ENCODE measurements around the gene NKTR.
A peak's percentile ranks its signal among the peaks of the same experiment; 100 is the strongest.
"Not testable (repeated sequence)": the region's sequence is repeated elsewhere in the genome, so short reads cannot be mapped to it uniquely, and the experiment has no call there.

Gene NKTR

GRCh38 chr3:42569593-42570142 lies 30.8 kb upstream of the NKTR start:
- no peaks in the 10 kb centered on the region for H3K4me1 ChIP-seq (ENCODE audit: insufficient read depth, insufficient read length)
- no peak for TF ChIP-seq SUZ12 (IDR thresholded peaks at IDR 0.05; ENCODE audit: extremely low read depth, insufficient read depth, insufficient read length)
- no peak for TF ChIP-seq ZNF274 (IDR thresholded peaks at IDR 0.05; ENCODE audit: low read depth, low read length)
- no peak for TF ChIP-seq YY1 (IDR thresholded peaks at IDR 0.05; ENCODE audit: insufficient read depth, insufficient read length)
- H3K27me3 ChIP-seq (ENCODE audit: insufficient read depth, insufficient read length), result no peaks in the 10 kb centered on the region
- H3K36me3 ChIP-seq (ENCODE audit: insufficient read depth, insufficient read length, low read length), result peaks cover 68% of the 10 kb centered on the region
- DNase-seq (ENCODE audit: low read depth, low spot score), result no peak
- H3K4me3 ChIP-seq (ENCODE audit: insufficient read length, low read depth), result no peak overlapping the region
- H3K9me3 ChIP-seq (ENCODE audit: insufficient read depth, low read length), result peaks cover 11% of the 10 kb centered on the region
- no peak overlapping the region for H3K9ac ChIP-seq (ENCODE audit: insufficient read length, low read depth)

- Histone ChIP-seq H3K9ac (ENCODE audit: insufficient read length, low read depth) (no peak overlapping the region), H3K27me3 (ENCODE audit: insufficient read depth, insufficient read length) (no peaks in the 10 kb centered on the region), H3K4me1 (ENCODE audit: insufficient read depth, insufficient read length) (no peaks in the 10 kb centered on the region), H3K4me3 (ENCODE audit: insufficient read length, low read depth) (no peak overlapping the region), H3K9me3 (ENCODE audit: insufficient read depth, low read length) (peaks cover 33% of the 10 kb centered on the region), H3K36me3 (ENCODE audit: insufficient read depth, insufficient read length, low read length) (peaks cover 60% of the 10 kb centered on the region)
- DNase-seq (ENCODE audit: low read depth, low spot score), result peak; percentile 60
- TF ChIP-seq ZNF274 (IDR thresholded peaks at IDR 0.05; ENCODE audit: low read depth, low read length), result no peak
- no peak for TF ChIP-seq YY1 (IDR thresholded peaks at IDR 0.05; ENCODE audit: insufficient read depth, insufficient read length)
- no peak for TF ChIP-seq SUZ12 (IDR thresholded peaks at IDR 0.05; ENCODE audit: extremely low read depth, insufficient read depth, insufficient read length)
These were observed 28.2 kb upstream of the NKTR start for GRCh38 chr3:42572278-42572677.

- no peak for DNase-seq (ENCODE audit: low read depth, low spot score)
- Histone ChIP-seq H3K9ac (ENCODE audit: insufficient read length, low read depth) (no peak overlapping the region), H3K27me3 (ENCODE audit: insufficient read depth, insufficient read length) (no peaks in the 10 kb centered on the region), H3K4me1 (ENCODE audit: insufficient read depth, insufficient read length) (no peaks in the 10 kb centered on the region), H3K9me3 (ENCODE audit: insufficient read depth, low read length) (peaks cover 33% of the 10 kb centered on the region), H3K4me3 (ENCODE audit: insufficient read length, low read depth) (no peak overlapping the region), H3K36me3 (ENCODE audit: insufficient read depth, insufficient read length, low read length) (peaks cover 57% of the 10 kb centered on the region)
- TF ChIP-seq SUZ12 (IDR thresholded peaks at IDR 0.05; ENCODE audit: extremely low read depth, insufficient read depth, insufficient read length) (no peak), YY1 (IDR thresholded peaks at IDR 0.05; ENCODE audit: insufficient read depth, insufficient read length) (no peak), ZNF274 (IDR thresholded peaks at IDR 0.05; ENCODE audit: low read depth, low read length) (no peak)
These were observed 25.2 kb upstream of the NKTR start for GRCh38 chr3:42575137-42575741.

GRCh38 chr3:42578054-42578453 lies 22.4 kb upstream of the NKTR start:
- Histone ChIP-seq H3K4me1 (ENCODE audit: insufficient read depth, insufficient read length) (no peaks in the 10 kb centered on the region), H3K4me3 (ENCODE audit: insufficient read length, low read depth) (no peak overlapping the region), H3K36me3 (ENCODE audit: insufficient read depth, insufficient read length, low read length) (peaks cover 49% of the 10 kb centered on the region), H3K27me3 (ENCODE audit: insufficient read depth, insufficient read length) (no peaks in the 10 kb centered on the region), H3K9me3 (ENCODE audit: insufficient read depth, low read length) (peaks cover 33% of the 10 kb centered on the region), H3K9ac (ENCODE audit: insufficient read length, low read depth) (no peak overlapping the region)
- no peak for DNase-seq (ENCODE audit: low read depth, low spot score)
- TF ChIP-seq YY1 (IDR thresholded peaks at IDR 0.05; ENCODE audit: insufficient read depth, insufficient read length), result no peak

- H3K4me3 ChIP-seq (ENCODE audit: insufficient read length, low read depth); H3K27me3 ChIP-seq (ENCODE audit: insufficient read depth, insufficient read length); H3K4me1 ChIP-seq (ENCODE audit: insufficient read depth, insufficient read length); H3K9ac ChIP-seq (ENCODE audit: insufficient read length, low read depth); DNase-seq (ENCODE audit: low read depth, low spot score): not testable (repeated sequence)
- H3K36me3 ChIP-seq (ENCODE audit: insufficient read depth, insufficient read length, low read length), result peaks cover 37% of the 10 kb centered on the region
- H3K9me3 ChIP-seq (ENCODE audit: insufficient read depth, low read length), result peaks cover 25% of the 10 kb centered on the region
These were observed 21.1 kb upstream of the NKTR start for GRCh38 chr3:42579346-42579745.

GRCh38 chr3:42581400-42581708 lies 19.1 kb upstream of the NKTR start:
- H3K36me3 ChIP-seq (ENCODE audit: insufficient read depth, insufficient read length, low read length), result peaks cover 24% of the 10 kb centered on the region
- TF ChIP-seq ZNF274 (IDR thresholded peaks at IDR 0.05; ENCODE audit: low read depth, low read length) (no peak), SUZ12 (IDR thresholded peaks at IDR 0.05; ENCODE audit: extremely low read depth, insufficient read depth, insufficient read length) (no peak), YY1 (IDR thresholded peaks at IDR 0.05; ENCODE audit: insufficient read depth, insufficient read length) (no peak)
- H3K9me3 ChIP-seq (ENCODE audit: insufficient read depth, low read length), result peaks cover 5% of the 10 kb centered on the region; the same call in 1 of the 2 replicates

GRCh38 chr3:42581709-42582473 lies 18.6 kb upstream of the NKTR start, which contains the start of gene SEC22C:
TSS of gene SEC22C (minus strand) at chr3:42581967. CDS start at chr3:42569046, 12,921 bp downstream.
- peak; percentile 97 for DNase-seq (ENCODE audit: low read depth, low spot score)
- Histone ChIP-seq H3K4me3 (ENCODE audit: insufficient read length, low read depth) (peak within 1 kb of the TSS; percentile 79), H3K36me3 (ENCODE audit: insufficient read depth, insufficient read length, low read length) (peaks cover 24% of the 10 kb centered on the region), H3K9ac (ENCODE audit: insufficient read length, low read depth) (peak within 1 kb of the TSS; percentile 96), H3K9me3 (ENCODE audit: insufficient read depth, low read length) (no peaks in the 10 kb centered on the region; the same call in 1 of the 2 replicates), H3K4me1 (ENCODE audit: insufficient read depth, insufficient read length) (no peaks in the 10 kb centered on the region), H3K27me3 (ENCODE audit: insufficient read depth, insufficient read length) (no peaks in the 10 kb centered on the region)
- no peak for TF ChIP-seq YY1 (IDR thresholded peaks at IDR 0.05; ENCODE audit: insufficient read depth, insufficient read length)
- no peak for TF ChIP-seq ZNF274 (IDR thresholded peaks at IDR 0.05; ENCODE audit: low read depth, low read length)
- no peak for TF ChIP-seq SUZ12 (IDR thresholded peaks at IDR 0.05; ENCODE audit: extremely low read depth, insufficient read depth, insufficient read length)

More at GRCh38 chr3:42581400-42581708, 19.1 kb upstream of the NKTR start:
- H3K9ac ChIP-seq (ENCODE audit: insufficient read length, low read depth), result peak overlapping the region; percentile 96
- no peaks in the 10 kb centered on the region for H3K4me1 ChIP-seq (ENCODE audit: insufficient read depth, insufficient read length)
- DNase-seq (ENCODE audit: low read depth, low spot score), result no peak
- no peaks in the 10 kb centered on the region for H3K27me3 ChIP-seq (ENCODE audit: insufficient read depth, insufficient read length)
- peak overlapping the region; percentile 79 for H3K4me3 ChIP-seq (ENCODE audit: insufficient read length, low read depth)

All from NT2/D1 (cell line).